ENCODE results near the gene CFP.

CFP gene

DNA sequence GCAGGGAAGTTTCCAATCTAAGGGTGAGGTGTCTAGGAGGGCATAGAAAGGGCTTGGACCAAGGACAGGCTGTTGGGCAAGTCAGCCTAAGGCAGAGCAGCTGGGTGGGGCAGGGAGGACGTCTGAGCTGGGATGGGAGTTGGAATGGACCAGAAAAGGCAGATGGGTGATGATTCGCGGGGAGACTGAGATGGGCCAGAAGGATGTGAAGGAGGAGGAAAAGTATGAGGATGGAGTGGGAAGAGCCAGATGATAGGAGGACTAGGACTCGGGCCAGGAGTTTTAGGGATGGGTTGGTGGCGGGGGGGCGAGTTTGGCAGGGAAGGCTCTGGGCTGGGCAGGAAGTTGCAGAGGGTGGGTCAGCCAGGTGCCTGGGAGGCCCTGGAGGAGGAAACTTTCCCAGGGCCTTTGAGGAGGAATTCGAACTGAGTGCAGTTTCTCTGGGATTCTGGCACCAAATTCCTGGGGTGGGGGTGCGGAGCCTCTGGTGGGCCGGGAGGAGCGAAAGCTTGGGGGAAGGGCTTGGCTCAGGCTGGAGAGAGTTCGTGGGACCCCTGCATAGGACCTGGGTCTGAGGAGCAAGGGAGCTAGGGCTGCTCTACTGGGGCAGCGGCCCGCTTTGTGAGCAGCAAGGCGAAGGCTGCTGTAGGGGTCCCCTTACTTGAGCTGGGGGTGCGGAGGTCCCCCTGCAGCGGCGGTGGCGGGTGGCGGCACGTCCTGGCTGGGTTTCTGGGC, 56.2 kb downstream of the CFP start:
- DNase-seq = no peak
